PFSK-1 (cell line): ENCODE data around the gene HLA-DMA.

Experiments used
- FOXP2 ChIP-seq: optimal IDR thresholded peaks from 2 replicates; pipeline ENCODE3; 2011; ENCODE audit warnings: borderline replicate concordance, control low read depth, inconsistent platforms; ENCODE audit not compliant: insufficient read depth; ENCODE audit errors: extremely low read length, extremely low read depth
- POLR2AphosphoS5 ChIP-seq: IDR thresholded peaks from 2 replicates; pipeline ENCODE4 v1.6.1; 2012; ENCODE audit warnings: low read depth, mild to moderate bottlenecking, control low read depth, low read length, moderate library complexity
- SIN3A ChIP-seq: IDR thresholded peaks from 2 replicates; pipeline ENCODE4 v1.6.1; 2012; ENCODE audit warnings: mild to moderate bottlenecking, low read length, moderate library complexity, borderline replicate concordance; ENCODE audit not compliant: insufficient read depth
- TAF1 ChIP-seq: IDR thresholded peaks from 2 replicates; pipeline ENCODE4 v1.6.1; 2012; ENCODE audit warnings: low read length, control low read depth, borderline replicate concordance; ENCODE audit not compliant: insufficient read depth
- TF ChIP-seq, protein P1 (sequence below), 2 experiments: IDR thresholded peaks; 2 replicates each; pipeline versions ENCODE4 v1.6.1 to v1.8.0; 2011 to 2012; ENCODE audit warnings: low read depth in 2 of 2, low read length in 2 of 2, control low read depth in 1 of 2, inconsistent platforms in 1 of 2, mild to moderate bottlenecking in 1 of 2, moderate library complexity in 1 of 2; ENCODE audit not compliant: insufficient read depth in 1 of 2

Gene HLA-DMA

DNA sequence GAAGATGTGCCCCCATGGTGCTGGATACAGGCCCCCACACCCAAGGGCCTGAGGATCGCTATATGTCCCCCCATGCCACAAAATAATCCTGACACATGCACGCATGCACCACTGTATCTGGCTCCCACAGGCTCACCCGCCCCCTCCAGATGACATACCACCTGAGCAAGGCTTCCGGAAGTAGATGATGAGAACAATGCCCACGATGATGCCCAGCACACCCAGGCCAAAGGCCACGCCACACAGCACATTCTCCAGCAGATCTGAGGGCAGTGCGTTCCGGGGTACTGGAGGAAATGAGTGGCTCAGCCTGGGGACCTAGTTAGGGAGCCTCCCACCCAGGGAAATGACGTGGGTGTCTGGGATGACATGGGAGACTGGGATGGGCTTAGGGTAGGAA is 3.8 kb downstream of the HLA-DMA start:
- TF ChIP-seq TAF1 (no peak), POLR2AphosphoS5 (no peak), FOXP2 (no peak), SIN3A (no peak)
- TF ChIP-seq, protein P1, sequence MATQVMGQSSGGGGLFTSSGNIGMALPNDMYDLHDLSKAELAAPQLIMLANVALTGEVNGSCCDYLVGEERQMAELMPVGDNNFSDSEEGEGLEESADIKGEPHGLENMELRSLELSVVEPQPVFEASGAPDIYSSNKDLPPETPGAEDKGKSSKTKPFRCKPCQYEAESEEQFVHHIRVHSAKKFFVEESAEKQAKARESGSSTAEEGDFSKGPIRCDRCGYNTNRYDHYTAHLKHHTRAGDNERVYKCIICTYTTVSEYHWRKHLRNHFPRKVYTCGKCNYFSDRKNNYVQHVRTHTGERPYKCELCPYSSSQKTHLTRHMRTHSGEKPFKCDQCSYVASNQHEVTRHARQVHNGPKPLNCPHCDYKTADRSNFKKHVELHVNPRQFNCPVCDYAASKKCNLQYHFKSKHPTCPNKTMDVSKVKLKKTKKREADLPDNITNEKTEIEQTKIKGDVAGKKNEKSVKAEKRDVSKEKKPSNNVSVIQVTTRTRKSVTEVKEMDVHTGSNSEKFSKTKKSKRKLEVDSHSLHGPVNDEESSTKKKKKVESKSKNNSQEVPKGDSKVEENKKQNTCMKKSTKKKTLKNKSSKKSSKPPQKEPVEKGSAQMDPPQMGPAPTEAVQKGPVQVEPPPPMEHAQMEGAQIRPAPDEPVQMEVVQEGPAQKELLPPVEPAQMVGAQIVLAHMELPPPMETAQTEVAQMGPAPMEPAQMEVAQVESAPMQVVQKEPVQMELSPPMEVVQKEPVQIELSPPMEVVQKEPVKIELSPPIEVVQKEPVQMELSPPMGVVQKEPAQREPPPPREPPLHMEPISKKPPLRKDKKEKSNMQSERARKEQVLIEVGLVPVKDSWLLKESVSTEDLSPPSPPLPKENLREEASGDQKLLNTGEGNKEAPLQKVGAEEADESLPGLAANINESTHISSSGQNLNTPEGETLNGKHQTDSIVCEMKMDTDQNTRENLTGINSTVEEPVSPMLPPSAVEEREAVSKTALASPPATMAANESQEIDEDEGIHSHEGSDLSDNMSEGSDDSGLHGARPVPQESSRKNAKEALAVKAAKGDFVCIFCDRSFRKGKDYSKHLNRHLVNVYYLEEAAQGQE (IDR thresholded peaks at IDR 0.05; ENCODE audit: insufficient read depth in 1 of 2, low read depth in 2 of 2, low read length in 2 of 2): no peak

DNA sequence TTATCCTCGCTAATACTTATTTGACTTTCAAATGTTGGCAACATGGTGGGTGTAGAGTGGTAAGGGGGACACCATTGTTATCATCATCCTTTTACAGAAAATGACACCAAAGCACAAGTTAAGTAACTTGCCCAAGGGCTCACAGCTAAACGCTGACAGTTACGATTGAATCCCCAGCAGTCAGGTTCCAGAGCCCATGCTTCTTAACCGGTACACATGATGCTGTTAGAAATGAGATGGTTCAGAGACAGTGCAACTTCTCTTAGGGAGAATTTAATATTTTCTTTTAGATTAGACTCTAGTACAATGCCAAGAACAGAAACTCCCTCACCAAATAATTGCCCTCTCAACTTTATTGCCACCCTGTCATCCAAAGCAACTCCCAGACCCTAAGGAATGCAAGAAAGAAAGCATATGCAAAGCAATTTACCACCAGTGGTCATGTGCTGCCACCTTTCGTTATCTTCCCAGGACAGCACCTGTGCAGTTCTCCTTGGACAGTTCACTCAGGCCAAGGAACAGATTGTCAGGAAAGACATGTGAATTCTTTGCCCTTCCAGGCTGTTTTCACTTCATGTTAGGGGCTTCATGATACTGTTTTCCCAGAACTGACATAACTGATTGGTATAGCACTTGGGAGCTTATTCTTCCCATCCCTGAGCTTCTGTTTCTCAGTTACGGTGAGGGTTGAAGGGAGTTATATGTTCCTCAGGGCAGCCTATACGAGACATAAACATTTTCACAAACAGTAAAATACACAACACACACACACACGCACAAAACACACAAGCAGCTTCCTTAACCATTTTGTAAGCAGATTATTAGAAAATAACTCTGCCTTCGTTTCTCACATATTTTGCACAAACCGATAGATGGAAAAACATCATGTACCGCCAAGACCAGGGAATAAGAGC is 5.1 kb downstream of the HLA-DMA start:
- TF ChIP-seq POLR2AphosphoS5 (no peak), FOXP2 (no peak), TAF1 (no peak), SIN3A (no peak)
- TF ChIP-seq, protein P1 (IDR thresholded peaks at IDR 0.05; ENCODE audit: insufficient read depth in 1 of 2, low read depth in 2 of 2, low read length in 2 of 2): no peak

DNA sequence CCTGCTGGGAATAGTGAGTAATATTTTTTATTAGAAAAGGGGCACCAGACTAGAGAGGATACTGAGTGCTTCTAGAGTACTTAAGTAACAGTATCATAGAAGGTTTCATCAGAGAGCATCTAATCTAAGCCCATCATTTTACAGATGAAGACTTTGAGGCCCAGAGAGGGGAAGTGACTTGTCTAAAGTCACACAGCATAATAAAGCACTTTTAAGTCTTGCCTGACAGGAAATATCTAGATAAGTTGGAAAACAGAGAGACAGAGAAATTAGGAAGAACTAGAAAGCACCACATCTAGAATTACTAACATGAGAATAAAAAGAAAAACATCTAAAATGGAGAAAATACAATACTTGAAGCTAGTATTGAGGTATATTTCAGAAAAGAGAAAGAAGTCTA is 6.0 kb downstream of the HLA-DMA start:
- TF ChIP-seq POLR2AphosphoS5 (no peak), TAF1 (no peak), SIN3A (no peak), FOXP2 (no peak)
- TF ChIP-seq, protein P1 (IDR thresholded peaks at IDR 0.05; ENCODE audit: insufficient read depth in 1 of 2, low read depth in 2 of 2, low read length in 2 of 2): no peak

DNA sequence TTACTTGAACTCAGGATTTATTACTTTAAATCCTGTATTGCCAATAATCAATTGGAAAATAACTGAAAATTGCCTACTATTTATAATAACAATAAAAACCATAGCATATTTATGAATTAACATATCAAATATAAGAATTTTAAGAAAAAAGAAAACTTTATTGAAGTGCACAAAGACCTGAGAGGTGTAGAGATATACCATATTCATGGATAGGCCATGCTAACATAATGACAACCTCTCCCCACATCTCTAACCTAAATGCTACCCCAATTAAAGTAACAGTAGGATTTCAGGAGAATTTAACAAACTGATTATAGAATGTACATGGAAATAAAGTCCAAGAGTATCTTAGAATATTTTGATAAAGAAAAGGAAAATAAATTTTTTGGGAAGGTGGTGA is 6.9 kb downstream of the HLA-DMA start:
- TF ChIP-seq, protein P1 (IDR thresholded peaks at IDR 0.05; ENCODE audit: insufficient read depth in 1 of 2, low read depth in 2 of 2, low read length in 2 of 2): no peak
- TF ChIP-seq TAF1: no peak
- no peak for TF ChIP-seq POLR2AphosphoS5
- no peak for TF ChIP-seq FOXP2
- TF ChIP-seq SIN3A: no peak
